ENCODE measurements around the gene OPN1LW. TPM values are rescaled to one million over a fixed set of nuclear protein-coding genes. Genes with fewer than 3 reads are reported as not detected.

Gene OPN1LW
- total and polyA plus RNA-seq, 2 of the 8 experiments (the other 6 are each of a cell fraction or from before 2014, with no cell fraction given), result not detected

Other genes with a start within 250 kb of the OPN1LW start
- gene AVPR2, start 239.6 kb upstream of the OPN1LW start, total RNA-seq (2021; fragmentation: NEBNext Ultra II Directional; extraction: Animal tissue kit (Norgen Biotek cat#: 25700)), result not detected in 2 replicates
- 0.08 and 0.09 TPM in 2 replicates for gene AVPR2, start 239.6 kb upstream of the OPN1LW start, polyA plus RNA-seq (2011; rRNA removed)
- gene ARHGAP4, start 218.0 kb upstream of the OPN1LW start, total RNA-seq (2021; fragmentation: NEBNext Ultra II Directional; extraction: Animal tissue kit (Norgen Biotek cat#: 25700)), result 25.9 and 26.0 TPM in 2 replicates
- gene ARHGAP4, start 218.0 kb upstream of the OPN1LW start, polyA plus RNA-seq (2011; rRNA removed), result 23.9 and 42.4 TPM in 2 replicates
- gene NAA10, start 209.2 kb upstream of the OPN1LW start, total RNA-seq (2021; fragmentation: NEBNext Ultra II Directional; extraction: Animal tissue kit (Norgen Biotek cat#: 25700)), result 98.1 and 98.8 TPM in 2 replicates
- gene NAA10, start 209.2 kb upstream of the OPN1LW start, polyA plus RNA-seq (2011; rRNA removed), result 80.4 and 119 TPM in 2 replicates
- 11.9 and 12.4 TPM in 2 replicates for gene RENBP, start 199.6 kb upstream of the OPN1LW start, total RNA-seq (2021; fragmentation: NEBNext Ultra II Directional; extraction: Animal tissue kit (Norgen Biotek cat#: 25700))
- 21.8 and 26.5 TPM in 2 replicates for gene RENBP, start 199.6 kb upstream of the OPN1LW start, polyA plus RNA-seq (2011; rRNA removed)
- gene HCFC1, start 172.4 kb upstream of the OPN1LW start, total RNA-seq (2021; fragmentation: NEBNext Ultra II Directional; extraction: Animal tissue kit (Norgen Biotek cat#: 25700)), result 117 and 120 TPM in 2 replicates
- gene HCFC1, start 172.4 kb upstream of the OPN1LW start, polyA plus RNA-seq (2011; rRNA removed), result 24.9 and 44.8 TPM in 2 replicates
- 2.7 and 5.0 TPM in 2 replicates for gene TMEM187, start 171.5 kb upstream of the OPN1LW start, total RNA-seq (2021; fragmentation: NEBNext Ultra II Directional; extraction: Animal tissue kit (Norgen Biotek cat#: 25700))
- 14.5 and 16.2 TPM in 2 replicates for gene TMEM187, start 171.5 kb upstream of the OPN1LW start, polyA plus RNA-seq (2011; rRNA removed)
- 41.7 and 47.2 TPM in 2 replicates for gene IRAK1, start 124.3 kb upstream of the OPN1LW start, total RNA-seq (2021; fragmentation: NEBNext Ultra II Directional; extraction: Animal tissue kit (Norgen Biotek cat#: 25700))
- gene IRAK1, start 124.3 kb upstream of the OPN1LW start, polyA plus RNA-seq (2011; rRNA removed), result 26.6 and 34.7 TPM in 2 replicates
- gene MECP2, start 46.5 kb upstream of the OPN1LW start, total RNA-seq (2021; fragmentation: NEBNext Ultra II Directional; extraction: Animal tissue kit (Norgen Biotek cat#: 25700)), result 32.0 and 32.4 TPM in 2 replicates
- gene MECP2, start 46.5 kb upstream of the OPN1LW start, polyA plus RNA-seq (2011; rRNA removed), result 5.0 and 6.9 TPM in 2 replicates
- gene OPN1MW, start 38.4 kb downstream of the OPN1LW start, total RNA-seq (2021; fragmentation: NEBNext Ultra II Directional; extraction: Animal tissue kit (Norgen Biotek cat#: 25700)), result not detected in 2 replicates
- gene OPN1MW, start 38.4 kb downstream of the OPN1LW start, polyA plus RNA-seq (2011; rRNA removed), result 0.08 TPM in 1 of 2 replicates, not detected in the other
- gene OPN1MW2, start 75.5 kb downstream of the OPN1LW start, total RNA-seq (2021; fragmentation: NEBNext Ultra II Directional; extraction: Animal tissue kit (Norgen Biotek cat#: 25700)), result not detected in 2 replicates
- gene OPN1MW2, start 75.5 kb downstream of the OPN1LW start, polyA plus RNA-seq (2011; rRNA removed), result not detected in 2 replicates
- not detected in 2 replicates for gene OPN1MW3, start 113.3 kb downstream of the OPN1LW start, total RNA-seq (2021; fragmentation: NEBNext Ultra II Directional; extraction: Animal tissue kit (Norgen Biotek cat#: 25700))
- not detected in 2 replicates for gene OPN1MW3, start 113.3 kb downstream of the OPN1LW start, polyA plus RNA-seq (2011; rRNA removed)
- not detected in 2 replicates for gene TEX28, start 150.9 kb downstream of the OPN1LW start, total RNA-seq (2021; fragmentation: NEBNext Ultra II Directional; extraction: Animal tissue kit (Norgen Biotek cat#: 25700))
- gene TEX28, start 150.9 kb downstream of the OPN1LW start, polyA plus RNA-seq (2011; rRNA removed), result not detected in 2 replicates
- gene TKTL1, start 151.6 kb downstream of the OPN1LW start, total RNA-seq (2021; fragmentation: NEBNext Ultra II Directional; extraction: Animal tissue kit (Norgen Biotek cat#: 25700)), result not detected in 2 replicates
- 0.03 and 0.05 TPM in 2 replicates for gene TKTL1, start 151.6 kb downstream of the OPN1LW start, polyA plus RNA-seq (2011; rRNA removed)
- gene FLNA, start 230.4 kb downstream of the OPN1LW start, total RNA-seq (2021; fragmentation: NEBNext Ultra II Directional; extraction: Animal tissue kit (Norgen Biotek cat#: 25700)), result 925 and 957 TPM in 2 replicates
- 315 and 451 TPM in 2 replicates for gene FLNA, start 230.4 kb downstream of the OPN1LW start, polyA plus RNA-seq (2011; rRNA removed)
- 104 and 109 TPM in 2 replicates for gene EMD, start 235.1 kb downstream of the OPN1LW start, total RNA-seq (2021; fragmentation: NEBNext Ultra II Directional; extraction: Animal tissue kit (Norgen Biotek cat#: 25700))
- 45.5 and 128 TPM in 2 replicates for gene EMD, start 235.1 kb downstream of the OPN1LW start, polyA plus RNA-seq (2011; rRNA removed)

Measured in H1 (cell line).